ENCODE results near the gene DIDO1.

DNA sequence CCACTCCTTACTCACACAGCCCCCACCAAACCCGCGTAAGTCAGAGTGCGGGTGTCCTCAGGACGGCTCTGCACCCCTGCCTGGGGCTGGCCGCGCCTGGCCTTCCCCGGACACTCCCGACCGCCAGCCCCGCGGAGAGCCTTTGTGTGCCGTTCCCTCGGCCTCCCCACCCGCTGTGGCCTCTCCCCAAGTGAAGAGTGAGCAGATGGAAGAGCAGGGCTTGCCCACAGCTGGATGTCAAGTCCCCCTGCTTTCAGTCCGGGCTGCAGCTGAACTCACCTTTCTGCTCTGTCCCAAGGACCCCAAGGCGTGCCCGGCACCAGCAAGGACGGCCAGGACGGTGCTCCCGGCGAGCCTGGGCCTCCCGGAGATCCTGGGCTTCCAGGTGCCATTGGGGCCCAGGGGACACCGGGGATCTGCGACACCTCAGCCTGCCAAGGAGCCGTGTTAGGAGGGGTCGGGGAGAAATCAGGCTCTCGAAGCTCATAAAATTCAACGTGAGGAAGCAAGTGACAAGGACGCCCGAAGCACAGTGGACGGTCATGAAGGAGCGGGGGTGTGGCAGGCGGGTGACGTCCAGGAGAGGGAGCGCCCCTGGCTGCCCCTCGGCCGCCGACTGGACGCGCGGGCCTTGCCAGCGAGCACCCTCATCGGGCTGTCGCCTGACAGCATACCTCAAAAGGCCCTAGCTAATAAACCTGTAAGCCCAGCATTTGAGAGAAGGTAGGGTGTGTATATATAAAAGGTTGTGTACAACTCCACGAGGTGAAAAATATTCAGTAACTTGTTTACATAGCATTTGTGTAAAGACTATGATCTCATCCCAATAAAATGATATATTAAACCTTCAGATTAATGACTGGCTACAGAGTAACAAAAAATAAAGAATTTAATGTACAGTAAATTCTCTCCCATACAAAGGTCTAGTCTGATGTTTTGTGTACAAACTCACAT, 85.8 kb downstream of the DIDO1 start:
- TF ChIP-seq, protein P1, sequence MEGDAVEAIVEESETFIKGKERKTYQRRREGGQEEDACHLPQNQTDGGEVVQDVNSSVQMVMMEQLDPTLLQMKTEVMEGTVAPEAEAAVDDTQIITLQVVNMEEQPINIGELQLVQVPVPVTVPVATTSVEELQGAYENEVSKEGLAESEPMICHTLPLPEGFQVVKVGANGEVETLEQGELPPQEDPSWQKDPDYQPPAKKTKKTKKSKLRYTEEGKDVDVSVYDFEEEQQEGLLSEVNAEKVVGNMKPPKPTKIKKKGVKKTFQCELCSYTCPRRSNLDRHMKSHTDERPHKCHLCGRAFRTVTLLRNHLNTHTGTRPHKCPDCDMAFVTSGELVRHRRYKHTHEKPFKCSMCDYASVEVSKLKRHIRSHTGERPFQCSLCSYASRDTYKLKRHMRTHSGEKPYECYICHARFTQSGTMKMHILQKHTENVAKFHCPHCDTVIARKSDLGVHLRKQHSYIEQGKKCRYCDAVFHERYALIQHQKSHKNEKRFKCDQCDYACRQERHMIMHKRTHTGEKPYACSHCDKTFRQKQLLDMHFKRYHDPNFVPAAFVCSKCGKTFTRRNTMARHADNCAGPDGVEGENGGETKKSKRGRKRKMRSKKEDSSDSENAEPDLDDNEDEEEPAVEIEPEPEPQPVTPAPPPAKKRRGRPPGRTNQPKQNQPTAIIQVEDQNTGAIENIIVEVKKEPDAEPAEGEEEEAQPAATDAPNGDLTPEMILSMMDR (IDR thresholded peaks at IDR 0.05) = no peak
- TF ChIP-seq POLR2A (IDR thresholded peaks at IDR 0.05) = no peak
